DMS53 treated with DMSO at 0.1 percent for 48 hours (cell line): ENCODE data around the gene ELMO3.

Source experiments
- DNase-seq: peaks from one replicate; lab custom pipeline; 2025; ENCODE audit not compliant: unreplicated experiment; lab: John Stamatoyannopoulos, UW

The ELMO3 gene, protein sequence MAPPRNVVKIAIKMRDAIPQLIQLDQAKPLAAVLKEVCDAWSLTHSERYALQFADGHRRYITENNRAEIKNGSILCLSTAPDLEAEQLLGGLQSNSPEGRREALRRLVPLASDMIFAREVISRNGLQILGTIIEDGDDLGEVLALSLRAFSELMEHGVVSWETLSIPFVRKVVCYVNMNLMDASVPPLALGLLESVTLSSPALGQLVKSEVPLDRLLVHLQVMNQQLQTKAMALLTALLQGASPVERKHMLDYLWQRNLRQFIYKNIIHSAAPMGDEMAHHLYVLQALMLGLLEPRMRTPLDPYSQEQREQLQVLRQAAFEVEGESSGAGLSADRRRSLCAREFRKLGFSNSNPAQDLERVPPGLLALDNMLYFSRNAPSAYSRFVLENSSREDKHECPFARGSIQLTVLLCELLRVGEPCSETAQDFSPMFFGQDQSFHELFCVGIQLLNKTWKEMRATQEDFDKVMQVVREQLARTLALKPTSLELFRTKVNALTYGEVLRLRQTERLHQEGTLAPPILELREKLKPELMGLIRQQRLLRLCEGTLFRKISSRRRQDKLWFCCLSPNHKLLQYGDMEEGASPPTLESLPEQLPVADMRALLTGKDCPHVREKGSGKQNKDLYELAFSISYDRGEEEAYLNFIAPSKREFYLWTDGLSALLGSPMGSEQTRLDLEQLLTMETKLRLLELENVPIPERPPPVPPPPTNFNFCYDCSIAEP

DNA sequence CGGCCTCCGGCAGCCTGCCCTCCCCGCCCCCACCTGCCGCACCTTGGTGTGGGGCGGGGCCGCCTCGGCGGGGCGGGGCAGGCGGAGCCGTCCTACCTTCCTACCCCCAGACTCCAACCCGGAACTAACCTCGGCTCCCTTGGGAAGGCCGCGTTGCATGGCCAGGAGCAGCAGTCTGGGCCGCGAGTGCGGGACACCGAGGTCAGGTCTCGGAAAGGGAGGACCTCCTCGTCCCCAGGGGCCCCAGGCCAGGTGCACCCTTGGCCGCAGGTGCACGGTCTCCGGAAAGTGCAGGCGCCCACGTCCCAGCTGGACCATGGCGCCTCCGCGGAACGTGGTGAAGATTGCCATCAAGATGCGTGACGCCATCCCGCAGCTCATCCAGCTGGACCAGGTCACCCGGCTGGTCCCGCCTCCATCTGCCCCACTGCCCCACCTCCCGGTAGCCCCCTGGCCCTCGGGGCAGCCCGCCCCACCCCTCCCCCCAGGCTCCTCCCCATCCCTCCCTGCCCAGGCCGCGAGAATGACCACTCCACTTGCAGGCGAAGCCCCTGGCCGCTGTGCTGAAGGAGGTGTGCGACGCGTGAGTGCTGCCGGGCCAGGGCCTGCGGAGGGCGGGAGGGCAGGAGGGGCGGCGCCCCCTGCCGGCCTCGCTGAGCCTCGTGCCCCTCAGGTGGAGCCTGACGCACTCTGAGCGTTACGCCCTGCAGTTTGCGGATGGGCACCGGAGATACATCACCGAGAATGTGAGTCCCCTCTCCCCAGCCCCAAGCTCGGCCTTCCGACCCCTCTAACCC lies at the start of gene ELMO3:
Gene ELMO3 (plus strand): TSS at position 121 of the 797 bp plus-strand sequence. CDS start 196 bp downstream, at position 317.
- DNase-seq: peak; percentile 60

DNA sequence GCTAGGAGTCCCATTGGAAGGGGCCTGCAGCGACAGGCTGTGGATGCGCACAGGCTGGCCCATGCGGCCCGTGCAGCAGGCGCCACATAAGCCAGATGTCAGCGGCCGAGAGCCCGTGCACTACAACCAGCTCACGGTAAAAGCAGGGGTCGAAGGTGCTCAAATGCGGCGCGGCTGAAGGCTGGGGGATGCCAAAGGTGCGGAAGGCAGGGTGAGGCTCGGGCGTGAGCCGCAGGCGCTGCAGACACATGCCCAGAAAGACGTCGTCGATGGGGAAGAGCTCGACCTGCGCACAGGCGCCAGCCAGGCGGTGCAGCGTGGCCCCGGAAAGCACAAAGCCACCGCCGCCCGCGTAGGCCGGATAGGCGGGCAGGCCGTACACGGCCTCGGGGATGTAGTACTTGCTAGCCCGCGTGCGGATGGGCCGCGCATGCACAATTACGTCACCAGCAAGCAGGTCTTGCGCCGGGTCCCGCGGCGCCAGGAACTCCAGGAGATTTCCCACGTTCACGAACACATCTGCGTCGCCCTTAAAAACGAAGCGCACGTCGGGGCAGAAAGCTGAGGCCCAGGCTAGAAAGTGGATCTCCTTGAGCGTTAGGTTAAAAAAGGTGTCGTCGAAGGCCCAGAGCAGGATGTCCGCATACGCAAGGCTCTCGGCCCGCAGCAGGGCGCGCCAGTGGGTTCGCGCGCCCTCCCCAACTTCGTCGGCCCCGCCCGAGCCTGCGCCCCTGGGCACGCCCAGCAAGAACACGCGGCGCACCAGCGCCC lies 49.5 kb upstream of the ELMO3 start:
- DNase-seq: no peak

DNA sequence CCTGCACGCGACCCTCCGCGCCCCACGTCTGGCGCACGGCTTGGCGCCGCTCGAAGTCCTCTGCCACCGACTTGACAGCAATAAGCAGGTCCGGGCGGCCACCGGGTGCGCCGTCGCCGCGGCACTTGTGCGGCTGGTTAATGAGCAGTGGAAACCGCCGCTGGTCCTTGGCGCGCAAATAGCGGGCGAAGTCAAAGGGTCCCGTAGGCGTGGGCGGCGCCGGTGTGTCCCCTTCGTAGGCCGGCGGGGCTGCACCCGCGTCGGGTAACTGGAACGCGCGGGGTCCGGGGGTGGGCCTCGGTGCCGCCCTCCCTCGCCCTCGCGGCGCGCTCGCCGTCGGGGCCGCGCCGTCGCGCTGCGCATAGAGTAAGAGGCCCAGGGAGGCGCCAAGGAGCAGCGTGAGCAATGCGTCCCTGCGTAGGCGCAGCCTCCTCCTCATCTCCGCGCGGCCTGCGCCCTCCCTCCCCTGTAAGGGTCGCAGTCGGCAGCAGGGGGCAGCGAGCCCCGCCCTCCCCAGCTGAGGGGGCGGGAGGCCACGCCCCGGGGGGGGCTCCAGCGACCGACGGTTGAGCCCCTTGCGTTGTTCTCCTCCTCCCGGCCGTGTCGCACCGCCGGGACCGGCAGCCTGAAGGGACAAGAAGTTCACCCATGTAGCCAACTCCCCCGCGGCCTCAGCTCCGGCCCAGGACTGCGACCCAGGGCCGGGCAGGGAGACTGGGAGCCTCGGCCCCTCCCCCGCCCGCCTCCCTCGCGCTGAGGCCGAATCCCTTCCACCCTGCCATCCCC lies 48.7 kb upstream of the ELMO3 start:
- no peak for DNase-seq

DNA sequence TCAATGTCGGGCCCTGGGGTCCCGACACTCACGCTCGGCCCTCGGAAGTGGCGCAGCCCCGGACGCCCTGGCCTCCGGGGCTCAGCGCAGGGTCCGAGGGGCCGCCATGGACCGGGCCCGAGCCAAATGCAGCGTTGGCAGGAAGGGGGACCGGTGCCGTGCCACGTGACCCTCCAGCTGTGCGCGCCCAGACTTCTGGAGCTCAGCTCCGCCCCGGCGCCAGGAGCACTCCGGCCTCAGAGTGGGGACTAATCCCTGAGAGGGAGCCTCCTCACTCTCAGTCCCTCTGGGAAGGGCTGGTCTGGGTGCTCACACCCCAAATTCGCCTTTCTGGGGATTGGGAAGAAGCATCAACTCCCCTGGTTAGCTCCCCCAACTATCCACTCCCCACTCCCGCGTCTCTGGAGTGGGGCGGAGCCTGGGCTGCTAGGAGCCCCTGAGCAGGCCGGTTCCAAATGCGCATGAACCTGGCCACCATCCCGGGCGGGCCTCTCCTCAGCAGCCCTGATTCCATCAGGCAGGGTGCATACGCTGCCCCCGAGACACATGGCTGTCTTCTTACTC lies 48.0 kb upstream of the ELMO3 start, which contains the start of gene B3GNT9:
Gene B3GNT9 (minus strand): TSS at position 166 of the 564 bp plus-strand sequence. CDS start 513 bp downstream, outside the sequence.
- DNase-seq: peak; percentile 37

DNA sequence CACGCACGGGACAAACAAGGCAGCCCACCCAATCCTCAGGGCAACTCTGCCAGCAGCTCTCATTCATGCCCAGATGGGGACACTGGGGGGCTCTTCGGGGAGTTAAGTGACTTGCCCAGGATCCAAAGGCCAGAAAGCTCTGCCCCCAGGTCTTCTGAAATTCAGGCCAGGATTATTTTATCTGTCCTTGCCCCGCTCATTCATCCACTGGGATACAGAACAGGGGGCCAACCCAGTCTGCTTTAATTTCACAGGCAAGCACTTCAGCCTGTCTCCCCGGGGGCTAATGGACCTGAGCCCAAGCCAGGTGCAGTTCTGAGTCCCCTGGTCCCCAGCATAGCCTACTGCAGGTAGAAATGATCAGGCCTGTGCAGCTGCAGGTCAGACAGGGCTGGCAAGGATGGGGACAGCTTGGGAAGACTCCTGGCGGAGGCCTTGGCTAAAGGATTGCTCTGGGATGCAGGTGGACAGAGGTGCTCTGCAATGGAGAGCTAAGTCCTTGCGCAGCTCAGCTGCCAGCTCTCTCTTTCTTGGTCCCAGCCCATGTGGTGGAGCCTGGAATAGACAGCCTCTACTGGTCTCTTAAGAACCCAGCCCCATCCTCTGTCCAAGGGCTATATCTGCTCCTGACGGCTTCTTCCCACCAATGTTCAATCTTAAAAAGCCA lies 47.4 kb upstream of the ELMO3 start:
- DNase-seq: no peak

DNA sequence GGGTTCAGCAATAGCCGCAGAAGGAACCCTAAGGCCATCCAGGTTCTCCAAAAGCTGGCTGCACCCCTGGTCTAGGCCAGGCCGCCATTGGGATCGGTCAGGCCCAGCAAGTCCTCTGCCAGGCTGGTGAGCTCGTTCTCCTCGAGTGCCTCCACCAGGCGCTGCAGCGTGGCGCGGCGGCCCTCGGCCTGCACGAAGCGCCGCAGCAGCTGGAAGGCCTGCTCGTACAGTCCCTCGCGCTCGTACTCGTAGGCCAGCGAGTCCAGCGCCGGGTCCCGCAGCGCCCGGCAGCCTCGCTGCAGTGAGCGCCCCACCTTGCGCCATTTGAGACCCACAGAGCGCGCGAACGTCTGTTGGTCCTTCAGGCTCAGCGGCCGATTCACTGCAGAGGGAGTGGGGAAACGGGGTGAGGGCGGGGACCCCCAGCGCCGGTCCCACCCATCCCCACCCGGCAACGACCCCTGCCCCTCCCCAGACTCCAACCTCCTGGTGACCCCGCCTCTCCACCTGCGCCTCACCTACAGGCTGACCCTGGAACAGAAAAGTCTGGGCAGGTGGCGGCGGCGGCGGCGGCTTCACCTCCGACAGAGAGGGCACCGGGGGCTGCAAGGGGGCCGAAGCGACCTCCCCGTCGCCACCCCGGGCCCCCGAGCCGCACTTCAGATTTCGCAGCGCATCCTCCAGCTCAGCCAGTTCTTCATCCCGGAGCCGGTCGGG lies 44.2 kb upstream of the ELMO3 start:
- no peak for DNase-seq

DNA sequence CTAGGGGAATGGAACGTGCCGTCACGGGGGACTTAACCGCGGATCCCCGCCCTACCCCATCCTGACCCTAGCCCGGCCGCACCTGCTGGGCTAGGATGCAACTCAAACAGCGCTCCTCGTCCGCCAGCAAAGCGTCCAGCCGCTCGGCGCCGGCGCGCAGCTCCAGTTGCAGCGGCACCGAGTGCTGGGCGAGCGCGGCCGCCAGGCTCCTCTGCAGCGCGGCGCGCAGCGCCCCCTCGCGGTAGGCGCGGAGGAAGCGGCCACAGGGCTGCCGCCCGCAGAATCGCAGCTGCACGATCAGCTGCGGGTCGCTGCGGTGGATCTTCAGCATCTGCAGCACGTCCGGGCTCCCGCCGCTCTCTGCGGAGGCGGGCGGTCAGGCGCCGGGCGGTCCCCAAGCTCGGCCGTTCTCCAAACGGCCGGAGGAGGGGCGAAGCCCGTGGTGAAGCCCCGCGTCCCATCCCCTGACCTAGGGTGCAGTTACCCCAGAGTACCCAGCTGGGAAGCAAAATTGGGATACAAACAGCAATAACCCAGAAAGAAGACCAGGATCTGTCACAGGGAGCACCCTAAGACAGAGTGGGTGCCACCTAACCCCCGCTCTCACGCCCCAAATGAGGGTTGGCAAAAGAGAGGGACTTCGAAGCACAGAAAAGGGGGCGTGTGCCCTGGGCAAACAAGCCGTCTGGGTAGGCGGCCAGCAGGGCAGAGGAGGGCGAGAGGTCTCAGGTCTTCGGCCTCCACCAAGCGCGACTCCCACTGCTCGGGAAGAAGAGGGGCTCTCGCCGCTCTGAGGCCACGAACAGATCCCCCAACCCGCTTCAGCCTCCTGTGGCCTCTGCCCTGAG lies 43.4 kb upstream of the ELMO3 start:
- DNase-seq: peak; percentile 34

DNA sequence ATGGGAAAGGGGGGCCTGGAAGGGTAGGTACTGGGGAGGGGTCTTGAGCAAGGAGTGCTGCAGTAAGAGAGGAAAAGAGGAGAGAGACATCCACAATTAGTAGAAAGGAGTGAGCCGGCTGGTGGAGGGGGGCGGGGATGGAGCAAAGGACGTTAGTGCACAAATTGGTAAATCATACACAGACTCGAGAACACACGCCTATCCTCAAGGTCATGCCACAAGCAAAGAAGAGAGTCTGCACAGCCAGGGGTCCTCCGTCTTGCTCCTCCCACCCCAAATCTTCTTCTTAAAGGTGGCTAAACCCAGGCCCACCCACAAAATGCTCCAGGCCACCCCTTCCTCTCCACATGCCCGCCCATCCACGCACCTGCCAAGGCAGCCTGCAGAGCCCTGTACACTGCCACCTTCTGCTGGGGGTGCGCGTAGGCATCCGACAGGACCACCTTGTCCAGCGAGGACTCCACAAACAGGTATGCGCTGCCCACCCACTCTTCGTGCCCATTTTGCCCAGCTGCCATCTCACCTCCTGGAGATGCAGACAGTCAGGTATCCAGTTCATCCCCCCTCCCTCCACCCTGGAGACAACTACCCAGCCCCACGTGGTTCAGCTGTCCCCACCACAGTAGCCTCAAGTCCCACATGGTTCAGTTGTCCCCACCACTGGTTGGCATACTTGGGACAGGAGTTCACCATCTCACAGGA lies 42.6 kb upstream of the ELMO3 start:
- DNase-seq: no peak

DNA sequence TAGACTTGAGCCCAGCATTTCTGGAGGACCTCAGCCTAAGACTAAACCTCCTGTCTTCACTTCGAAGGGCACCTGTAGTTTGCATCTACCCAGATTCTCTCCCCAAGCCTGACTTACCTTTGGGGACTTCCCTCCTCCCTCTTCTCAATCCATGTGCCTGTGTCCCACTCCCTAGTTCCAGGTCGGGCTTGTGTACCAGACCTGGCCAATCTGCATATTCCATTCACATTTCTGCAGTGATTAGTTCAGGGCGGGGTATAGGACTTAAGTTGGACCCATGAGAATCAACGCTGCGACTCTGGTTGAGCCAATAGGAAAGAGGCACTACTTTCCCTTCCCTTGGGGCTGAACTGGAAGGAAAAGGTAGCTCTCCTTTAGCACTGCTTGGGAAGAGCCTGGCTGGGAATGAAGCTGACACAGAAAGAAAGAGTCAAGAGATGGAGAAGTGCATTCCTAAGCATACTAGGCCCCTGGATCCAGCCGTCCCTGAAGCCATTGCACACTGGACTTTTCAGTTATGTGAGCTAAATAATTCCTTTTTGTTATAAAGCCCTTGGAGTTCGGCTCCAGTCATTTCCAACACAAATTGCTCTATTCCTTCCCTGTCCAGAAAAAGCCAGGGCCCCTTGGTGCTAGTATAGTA lies 41.7 kb upstream of the ELMO3 start:
- no peak for DNase-seq

DNA sequence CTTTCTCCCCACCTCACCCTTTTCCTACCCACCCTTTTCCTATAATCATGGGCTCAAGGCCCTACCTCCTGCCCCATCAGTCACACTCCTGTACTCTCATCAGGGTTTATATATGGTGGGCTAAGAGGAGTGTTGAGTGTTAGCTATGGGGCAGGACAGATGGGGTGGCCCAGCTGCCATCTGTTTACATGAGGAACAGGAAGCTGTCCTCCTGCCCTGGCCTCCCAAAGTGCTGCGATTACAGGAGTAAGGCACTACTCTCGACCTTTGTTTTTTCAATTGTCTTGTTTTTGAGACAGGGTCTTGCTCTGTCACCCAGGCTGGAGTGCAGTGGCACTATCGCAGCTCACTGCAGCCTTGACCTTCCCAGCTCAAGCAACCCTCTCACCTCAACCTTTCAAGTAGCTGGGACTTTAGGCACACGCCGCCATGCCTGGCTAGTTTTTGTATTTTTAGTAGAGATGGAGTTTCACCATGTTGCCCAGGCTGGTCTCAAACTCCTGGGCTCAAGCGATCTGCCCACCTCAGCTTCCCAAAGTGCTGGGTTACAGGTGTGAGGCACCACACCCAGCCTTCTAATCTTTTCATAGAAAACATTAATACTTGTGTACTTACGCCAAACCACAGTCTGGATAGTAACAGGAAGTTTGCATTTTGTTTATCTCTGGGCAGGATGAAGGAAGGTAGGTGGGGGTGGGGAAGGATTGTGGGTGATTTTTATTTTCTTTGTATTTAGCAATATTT lies 40.9 kb upstream of the ELMO3 start:
- DNase-seq: no peak

DNA sequence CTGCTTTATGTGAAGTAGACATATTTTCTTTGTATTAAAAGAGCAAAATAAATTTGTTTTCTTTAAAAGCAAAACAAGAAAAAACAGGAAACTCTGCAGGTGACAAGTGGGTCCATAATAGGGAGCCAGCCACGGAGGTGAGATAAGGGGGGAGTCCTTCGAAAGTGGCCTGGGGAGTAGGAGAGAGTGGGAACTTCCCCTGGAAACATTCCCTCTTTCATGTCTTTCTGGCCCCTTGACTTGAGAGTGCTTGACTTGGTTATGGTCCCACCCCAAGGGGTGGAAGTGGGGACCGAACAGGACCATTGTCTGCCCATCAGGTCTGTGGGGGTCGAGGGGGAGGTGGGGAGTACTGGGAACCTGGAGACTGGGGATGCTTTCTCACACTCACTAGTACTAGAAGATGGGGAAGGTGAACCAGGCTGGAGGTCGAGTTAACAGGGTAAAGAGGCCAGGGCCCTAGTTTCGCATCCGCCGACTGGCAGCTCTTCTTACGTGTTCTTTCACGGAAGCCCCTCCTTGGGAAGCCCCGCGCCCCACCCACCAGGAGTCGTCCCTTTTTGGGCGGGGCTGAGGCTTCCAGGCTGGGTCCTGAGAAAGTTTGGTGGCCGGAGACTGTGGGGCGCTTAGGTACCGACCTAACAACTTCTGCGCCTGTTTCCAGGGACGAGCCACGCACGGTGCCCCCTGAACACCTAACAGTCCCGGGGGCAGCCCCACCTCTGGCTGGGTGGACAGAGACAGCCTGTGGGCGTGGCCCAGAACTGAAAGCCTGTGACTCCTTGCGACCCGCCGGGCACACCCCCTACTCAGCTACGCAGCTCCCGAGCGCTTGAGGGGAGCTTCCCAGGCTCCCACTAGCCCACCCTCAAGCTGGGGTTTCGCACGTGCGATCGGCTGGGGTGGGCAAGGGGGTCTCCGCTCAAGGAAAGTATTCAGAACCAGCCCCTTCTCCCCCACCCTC lies 40.0 kb upstream of the ELMO3 start:
- DNase-seq: no peak

DNA sequence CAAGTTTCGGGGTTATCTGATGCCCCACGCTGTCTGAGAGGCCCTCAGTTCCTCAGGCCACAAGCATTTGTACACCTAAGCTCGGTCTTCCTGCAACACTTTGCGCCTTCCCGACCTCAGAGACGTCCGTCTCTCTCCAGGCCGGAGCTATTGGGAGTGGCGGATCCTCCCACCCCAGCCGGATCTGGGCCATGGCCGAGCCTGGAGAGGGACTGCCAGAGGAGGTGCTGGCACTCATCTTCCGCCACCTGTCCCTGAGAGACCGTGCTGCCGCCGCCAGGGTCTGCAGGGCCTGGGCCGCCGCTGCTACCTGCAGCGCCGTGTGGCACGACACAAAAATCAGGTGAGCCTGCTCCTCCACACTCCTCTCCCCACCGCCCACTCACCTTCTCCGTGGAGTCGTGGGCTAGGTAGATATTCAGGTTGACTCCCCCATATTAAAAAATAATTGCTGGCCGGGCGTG lies 37.3 kb upstream of the ELMO3 start:
- DNase-seq: no peak

DNA sequence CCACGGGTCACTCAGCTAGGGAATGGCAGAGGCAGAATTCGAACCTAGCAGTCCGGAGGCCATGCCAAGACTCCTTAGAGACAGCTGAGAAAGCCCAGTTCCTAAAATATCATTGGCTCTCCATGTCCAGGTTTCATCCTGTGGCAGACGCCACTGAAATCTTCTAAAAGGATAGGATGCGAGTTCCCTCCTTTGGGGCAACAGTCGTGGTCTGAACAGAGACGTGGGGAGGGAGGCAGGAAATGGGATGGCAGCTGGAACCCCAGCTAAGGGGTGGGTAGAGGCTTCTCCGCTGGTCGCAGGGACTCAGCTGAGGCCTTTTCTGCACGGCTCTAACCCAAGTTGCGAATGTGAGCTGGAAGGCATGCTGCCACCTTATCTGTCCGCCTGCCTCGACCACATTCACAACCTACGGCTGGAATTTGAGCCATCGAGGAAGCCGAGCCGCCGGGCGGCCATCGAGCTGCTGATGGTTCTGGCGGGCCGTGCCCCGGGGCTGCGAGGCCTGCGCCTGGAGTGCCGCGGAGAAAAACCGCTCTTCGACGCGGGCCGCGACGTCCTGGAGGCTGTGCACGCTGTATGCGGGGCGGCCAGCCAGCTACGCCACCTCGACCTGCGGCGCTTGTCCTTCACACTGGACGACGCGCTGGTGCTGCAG lies 36.3 kb upstream of the ELMO3 start:
- DNase-seq: no peak
